Inferior parietal cortex (tissue), 1 donor: Measurements from ENCODE around the gene TBCD.
"Not testable (repeated sequence)": the region's sequence is repeated elsewhere in the genome, so short reads cannot be mapped to it uniquely, and the experiment has no call there.

Experiments
- DNase-seq: peaks from one replicate; pipeline ENCODE4 v3.0.0-alpha.2; 2016; ENCODE audit errors: extremely low spot score

Gene TBCD

GRCh38 chr17:82957961-82958561 lies 206.2 kb downstream of the TBCD start:
- no peak for DNase-seq

- no peak for DNase-seq
These were observed 207.5 kb downstream of the TBCD start for GRCh38 chr17:82959242-82959930.

DNA sequence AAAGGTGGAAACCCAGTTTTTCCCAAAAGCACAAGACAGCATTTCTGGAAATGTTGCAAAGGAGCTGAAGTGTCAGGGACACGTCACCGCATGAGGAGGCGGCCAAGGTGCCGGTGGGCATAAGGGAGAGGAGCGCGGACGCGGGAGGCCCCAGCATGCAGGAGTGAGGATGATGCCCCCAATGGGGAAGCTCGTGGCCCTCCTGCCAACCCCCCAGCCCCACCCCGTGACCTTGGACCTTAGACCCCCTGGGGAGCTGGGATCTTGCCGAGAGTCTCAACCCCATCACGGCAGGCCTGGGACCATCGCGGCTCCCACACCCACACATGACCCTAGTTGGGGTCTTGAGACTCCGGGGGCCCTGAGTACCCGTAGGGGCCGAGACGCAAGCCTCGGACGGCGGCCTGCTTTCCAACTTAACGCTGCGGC lies 208.1 kb downstream of the TBCD start:
- DNase-seq = no peak

- no peak for DNase-seq
These were observed 208.8 kb downstream of the TBCD start for GRCh38 chr17:82960419-82961271.

DNA sequence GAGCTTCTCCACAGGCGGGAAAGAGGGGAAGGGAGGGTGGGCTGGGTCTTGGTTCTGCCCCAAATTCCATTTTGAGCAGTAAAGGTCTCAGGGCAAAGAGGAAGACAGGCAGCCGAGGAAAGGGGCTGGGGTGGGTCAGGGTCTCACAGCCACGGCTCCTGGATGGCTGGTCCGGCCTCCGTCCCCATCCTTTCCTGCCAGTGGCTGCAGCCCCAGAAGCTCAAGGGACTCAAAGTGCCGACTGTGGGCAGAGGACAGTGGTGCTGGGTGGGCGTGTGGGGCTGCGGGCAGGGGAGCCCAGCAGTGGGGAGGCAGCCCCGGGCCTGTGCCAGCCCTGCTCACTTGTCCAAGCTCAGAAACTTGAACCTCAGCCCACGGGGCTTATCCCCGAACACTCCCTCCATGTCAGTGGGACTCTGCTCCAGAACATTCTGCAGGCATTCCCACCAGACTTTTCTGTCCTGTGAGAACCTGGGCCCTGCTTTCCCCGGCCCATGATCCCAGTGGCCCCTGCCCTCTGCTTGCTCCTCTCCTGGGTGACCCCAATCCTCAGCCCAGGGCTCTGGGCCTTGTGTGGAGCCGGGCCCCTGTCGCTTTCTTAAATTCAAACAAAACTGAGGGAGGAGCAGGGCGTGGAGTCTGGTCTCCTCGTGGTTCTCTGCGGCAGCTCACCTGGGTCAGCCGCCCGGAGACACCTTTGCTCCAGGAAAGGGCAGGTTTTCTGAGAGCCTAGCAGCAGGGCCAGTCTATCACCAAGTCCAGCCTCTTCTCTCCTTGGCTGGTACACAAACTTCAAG lies 209.7 kb downstream of the TBCD start:
- DNase-seq = no peak

DNA sequence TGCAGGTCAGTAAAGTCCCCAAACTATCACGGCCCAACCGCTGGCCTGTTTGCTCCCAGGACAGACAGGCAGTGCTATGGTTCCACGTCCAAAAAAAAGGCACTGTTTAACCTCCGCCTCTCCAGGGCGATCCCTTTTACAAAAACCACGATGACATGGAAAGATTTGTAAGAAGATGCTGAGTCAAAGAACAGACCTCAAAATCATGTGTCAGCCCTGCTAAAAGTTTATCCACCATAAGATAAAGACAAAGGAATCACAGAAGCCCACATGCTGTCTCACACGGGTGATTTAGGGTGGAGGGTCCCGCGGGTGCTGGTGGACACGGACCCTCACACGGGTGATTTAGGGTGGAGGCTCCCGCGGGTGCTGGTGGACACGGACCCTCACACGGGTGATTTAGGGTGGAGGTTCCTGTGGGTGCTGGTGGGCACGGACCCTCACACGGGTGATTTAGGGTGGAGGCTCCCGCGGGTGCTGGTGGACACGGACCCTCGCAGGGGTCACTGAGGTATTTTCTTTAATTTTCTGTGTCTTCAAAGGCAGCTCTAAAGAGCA lies 210.4 kb downstream of the TBCD start:
- DNase-seq = no peak

GRCh38 chr17:82963104-82963950 lies 211.5 kb downstream of the TBCD start:
- peak; percentile 16 for DNase-seq

GRCh38 chr17:82964451-82964850 lies 212.6 kb downstream of the TBCD start:
- not testable (repeated sequence) for DNase-seq

GRCh38 chr17:82964851-82965341 lies 213.0 kb downstream of the TBCD start:
- DNase-seq = no peak

DNA sequence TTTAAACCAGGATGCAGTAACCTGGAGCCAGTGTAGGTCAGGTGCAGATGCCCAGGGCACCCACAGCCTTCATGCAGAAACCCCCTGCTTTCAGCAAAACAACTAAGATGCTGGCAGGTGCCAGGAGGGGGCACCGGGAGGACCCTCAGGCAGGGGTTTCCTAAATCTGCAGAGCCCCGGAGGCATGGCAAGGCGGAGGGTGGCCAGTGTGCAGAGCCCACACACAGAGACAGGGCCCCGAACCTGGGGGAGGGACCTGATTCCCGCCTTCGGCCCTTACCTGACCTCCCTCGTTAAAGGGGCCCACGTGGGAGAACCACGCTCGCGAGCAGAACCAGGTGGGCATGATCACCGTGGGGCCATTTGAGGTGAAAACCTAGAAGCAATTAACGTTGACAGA lies 213.5 kb downstream of the TBCD start:
- no peak for DNase-seq

- DNase-seq = no peak
These were observed 214.6 kb downstream of the TBCD start for GRCh38 chr17:82966415-82966814.

GRCh38 chr17:82967268-82968032 lies 215.6 kb downstream of the TBCD start:
- DNase-seq = no peak

DNA sequence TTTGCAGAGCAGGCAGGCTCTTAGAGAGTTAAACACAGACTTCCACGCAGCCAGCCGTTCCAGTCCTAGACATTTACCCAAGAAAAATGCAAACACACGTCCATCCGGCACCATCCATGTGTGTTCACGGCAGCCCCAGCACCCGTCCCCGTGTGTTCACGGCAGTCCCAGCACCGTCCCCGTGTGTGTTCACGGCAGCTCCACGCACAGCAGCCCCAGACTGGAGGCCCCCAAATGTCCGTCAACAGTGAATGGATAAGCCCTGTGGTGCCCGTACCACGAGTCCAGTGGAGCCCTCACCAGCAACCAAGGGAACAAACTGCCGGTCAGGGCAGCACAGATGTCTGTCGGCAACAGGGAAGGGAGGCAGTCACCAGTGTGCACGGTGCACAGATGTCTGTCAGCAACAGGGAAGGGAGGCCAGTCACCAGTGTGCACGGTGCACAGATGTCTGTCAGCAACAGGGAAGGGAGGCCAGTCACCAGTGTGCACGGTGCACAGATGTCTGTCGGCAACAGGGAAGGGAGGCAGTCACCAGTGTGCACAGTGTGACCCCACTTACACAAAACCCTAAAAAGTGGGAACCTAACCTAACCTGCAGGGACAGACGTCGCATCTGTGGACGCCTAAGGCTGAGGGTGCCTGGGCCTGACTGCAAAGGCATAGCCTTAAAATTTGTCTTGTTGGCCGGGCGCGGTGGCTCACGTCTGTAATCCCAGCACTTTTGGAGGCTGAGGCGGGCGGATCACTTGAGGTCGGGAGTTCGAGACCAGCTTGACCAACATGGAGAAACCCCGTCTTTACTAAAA lies 216.4 kb downstream of the TBCD start:
- not testable (repeated sequence) for DNase-seq

DNA sequence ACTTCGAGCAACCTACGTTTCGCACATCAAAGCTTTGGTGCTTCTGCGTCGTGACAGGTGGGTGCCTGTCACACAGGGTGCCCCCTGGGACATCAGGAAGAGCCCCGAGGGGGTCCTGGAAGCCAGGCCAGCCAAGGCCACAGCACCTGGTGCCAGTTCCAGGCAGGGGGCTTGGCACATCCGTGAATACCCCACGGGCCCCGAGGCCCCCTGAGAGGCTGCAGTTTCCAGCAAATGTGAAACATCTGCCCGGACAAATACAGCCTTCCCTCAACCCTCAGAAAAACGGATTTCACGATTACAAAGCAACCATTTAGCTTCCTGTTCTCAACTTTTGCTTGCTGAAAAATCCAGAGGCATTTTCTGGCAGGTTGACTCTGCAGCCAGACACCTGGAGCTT lies 218.2 kb downstream of the TBCD start:
- no peak for DNase-seq

GRCh38 chr17:82970818-82971590 lies 219.1 kb downstream of the TBCD start:
- no peak for DNase-seq

DNA sequence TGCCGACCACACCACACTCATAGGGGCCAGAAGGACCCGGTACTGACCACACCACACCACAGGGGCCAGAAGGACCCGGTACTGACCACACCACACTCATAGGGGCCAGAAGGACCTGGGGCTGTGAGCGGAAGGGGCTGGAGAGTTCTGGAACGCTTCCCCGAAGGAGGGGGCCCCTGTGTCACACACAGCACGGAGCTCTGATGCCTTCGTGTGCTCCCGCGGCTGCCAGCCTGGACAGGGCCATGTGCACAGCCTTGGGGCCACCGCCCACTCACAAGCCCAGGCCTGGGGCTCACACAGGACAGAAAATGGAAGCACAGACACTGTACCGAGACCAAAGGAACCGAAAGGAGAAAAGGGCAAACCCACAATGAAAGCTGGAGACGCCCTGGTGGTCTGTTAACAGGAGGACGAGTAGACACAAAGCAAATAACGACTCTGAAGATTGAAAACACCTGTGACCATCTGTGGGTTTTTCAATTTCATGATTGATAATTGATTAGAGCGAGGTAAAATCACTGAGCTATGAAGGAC lies 221.0 kb downstream of the TBCD start:
- DNase-seq = no peak

GRCh38 chr17:82973456-82974135 lies 221.7 kb downstream of the TBCD start:
- no peak for DNase-seq
